Stimulated activated CD4-positive, alpha-beta T cell treated with anti-CD3 and anti-CD28 coated beads, Interleukin-4, amount 100 ng/mL, for 4 hours (primary cell): ENCODE measurements around the gene PACSIN3.

Source experiments
- DNase-seq, 2 experiments: peaks; one replicate each; pipeline ENCODE4 v3.0.0-alpha.2; 2020

The PACSIN3 gene

GRCh38 chr11:47175746-47176327 is 10.4 kb downstream of the PACSIN3 start:
- DNase-seq: no peak

- DNase-seq: no peak
These were observed 13.4 kb downstream of the PACSIN3 start for GRCh38 chr11:47172740-47173336.

- DNase-seq: no peak
These were observed 14.4 kb downstream of the PACSIN3 start for GRCh38 chr11:47171856-47172255.

DNA sequence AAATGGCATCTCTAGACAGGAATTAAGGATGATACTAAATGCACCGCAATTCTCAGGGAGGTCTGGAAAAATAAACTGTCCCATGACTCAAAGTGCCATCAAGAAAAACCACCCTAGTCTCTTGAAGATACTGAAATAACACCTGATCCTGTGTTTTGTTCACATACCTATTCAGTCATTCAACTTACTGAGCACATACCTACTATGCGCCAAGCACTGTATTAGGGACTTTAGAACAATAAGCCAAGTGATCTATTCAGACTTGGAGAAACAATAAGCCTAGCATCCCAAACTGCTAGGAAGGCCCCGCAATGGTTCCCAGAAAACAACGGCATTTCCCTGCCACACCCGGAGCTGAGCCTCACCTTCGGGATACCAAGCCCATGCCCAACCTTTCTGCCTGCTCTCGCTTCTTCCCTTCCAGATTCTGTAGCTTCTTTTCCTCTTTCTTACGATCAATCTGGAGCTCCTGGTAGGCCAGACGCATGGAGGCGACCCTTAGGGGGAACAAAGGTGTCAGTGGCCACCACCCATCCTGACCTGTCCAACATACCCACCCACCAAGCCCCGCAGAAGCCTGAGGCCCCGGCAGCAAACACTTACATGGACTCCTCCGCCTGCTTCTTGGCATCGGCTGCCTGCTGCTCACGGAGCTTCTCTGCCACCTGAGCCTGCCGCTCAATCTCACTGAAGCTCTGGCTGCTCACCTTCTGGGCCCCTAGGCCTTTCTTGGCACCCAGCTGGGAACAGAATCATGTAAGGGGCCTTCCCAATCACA is 15.0 kb downstream of the PACSIN3 start:
- DNase-seq: no peak

GRCh38 chr11:47166368-47166767 is 19.9 kb downstream of the PACSIN3 start:
- no peak for DNase-seq

DNA sequence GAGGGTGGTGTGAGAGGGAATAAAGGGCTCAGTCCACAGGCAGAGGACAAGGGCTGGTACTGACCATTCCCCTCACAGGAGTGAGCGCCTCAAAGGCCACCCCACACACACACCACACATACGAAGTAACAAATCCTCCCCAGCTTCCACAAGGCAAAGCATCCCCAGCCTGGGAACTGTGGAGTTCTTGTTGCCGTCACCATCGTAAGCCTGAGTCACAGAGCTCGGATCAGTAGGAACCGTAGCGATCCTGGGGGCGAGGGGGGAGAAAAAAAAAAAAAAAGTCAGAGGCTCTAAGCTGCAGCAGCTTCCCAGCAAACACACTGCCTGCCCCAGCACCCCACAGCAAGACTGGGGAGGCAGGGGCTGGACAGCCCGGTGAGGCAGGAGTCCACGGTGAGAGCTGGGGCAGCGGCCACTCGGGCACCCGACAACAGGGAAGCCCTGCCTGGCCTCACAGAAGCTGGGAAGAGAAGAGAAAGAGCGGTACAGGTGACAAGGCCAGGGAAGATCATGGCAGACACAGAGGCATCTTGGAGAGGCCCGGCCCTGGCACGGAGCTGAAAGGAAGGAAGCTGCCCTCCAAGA is 20.9 kb downstream of the PACSIN3 start:
- no peak for DNase-seq

GRCh38 chr11:47164321-47164720 is 21.9 kb downstream of the PACSIN3 start:
- no peak for DNase-seq

DNA sequence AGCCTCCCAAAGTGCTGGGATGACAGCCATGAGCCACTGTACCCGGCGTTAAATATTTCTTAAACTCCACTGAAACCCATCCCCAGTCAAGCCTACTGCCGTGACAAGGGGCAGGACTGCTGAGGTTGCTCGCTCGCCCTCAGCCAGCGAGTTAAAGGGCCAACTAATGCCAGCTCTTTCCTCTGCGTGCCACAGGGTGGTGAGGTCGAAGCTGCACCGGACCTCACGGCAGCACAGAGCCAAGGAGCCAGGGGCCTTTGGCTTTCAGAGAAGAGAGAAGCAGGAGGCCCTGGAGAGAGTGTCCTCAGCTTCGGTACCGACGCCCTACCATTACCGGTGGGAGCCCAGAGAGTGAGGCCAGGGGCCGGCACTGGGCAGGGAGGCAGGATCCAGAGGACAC is 22.3 kb downstream of the PACSIN3 start:
- DNase-seq: no peak

GRCh38 chr11:47163193-47163592 is 23.0 kb downstream of the PACSIN3 start:
- DNase-seq: no peak

DNA sequence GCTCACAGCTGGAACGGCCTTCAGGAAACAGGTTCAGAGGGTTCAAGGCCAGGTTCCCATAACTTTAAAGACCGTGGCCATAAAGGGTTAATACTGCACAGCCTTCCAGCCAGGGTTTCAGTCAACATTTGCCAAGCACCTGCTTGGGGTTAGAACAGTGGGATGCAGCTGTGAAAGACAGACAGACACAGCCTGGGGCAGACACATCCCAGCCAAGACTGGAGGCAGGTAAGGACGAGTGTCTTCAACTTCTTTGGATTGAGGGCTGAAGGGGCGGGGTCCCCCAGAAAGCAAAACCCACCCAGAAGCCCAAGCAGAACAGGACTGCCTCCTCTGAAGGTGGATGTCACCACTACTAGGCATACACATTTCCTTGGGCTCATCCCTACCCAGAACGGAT is 23.8 kb downstream of the PACSIN3 start:
- no peak for DNase-seq

DNA sequence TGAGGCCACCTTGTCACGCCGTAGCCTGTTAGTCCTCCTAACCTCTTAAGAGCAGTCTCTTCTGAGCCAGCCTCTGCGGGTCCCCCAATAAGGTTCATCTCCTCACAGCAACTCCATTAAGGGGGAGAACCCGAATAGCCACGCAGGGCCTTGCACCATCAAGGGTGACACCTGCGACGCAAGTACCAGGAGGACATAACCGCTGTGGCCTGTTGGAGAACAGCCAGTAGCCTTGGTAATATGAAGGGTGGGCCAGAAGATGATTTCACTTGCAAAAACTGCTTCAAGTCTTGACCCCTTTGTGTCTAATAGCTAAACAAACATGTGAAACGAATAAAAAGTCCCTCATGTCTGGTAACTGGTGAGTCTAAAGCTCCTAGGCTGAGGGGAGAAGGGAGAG is 24.3 kb downstream of the PACSIN3 start:
- no peak for DNase-seq

DNA sequence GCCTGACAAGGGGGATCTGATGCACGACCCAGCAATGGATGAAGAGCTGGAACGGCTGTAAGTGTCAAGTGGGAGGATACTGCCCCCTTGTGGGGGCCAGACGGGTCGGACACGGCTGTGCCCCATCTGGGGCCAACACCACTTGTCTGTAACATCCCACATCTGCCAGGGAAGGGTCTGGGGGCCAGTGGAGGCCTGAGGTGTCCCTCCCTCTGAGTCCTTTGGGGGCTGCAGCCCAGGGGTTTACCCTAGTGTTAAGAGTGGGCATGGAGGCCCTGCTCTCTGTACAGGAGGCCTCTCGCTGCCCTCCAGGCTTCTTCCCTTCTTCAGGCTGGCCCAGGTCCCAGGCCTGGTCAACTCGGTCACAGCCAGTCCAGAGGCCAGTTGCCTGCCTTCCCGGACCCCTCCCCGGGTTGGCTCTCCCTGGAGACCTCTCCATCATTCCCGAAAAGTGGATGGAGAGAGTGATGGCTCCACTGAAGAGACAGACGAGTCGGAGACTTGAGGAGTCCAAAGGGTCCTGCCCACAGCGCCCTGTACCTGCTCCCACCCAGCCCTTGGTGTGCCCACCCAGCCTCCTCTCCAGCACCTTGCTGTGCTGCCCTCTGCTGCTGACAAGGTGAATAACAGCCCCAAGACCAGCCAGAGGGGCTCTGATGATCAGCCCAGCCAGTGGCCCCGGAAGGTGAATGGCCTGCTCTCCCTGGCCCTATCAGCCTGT is 24.9 kb downstream of the PACSIN3 start:
- peak; percentile 32 to 59 for DNase-seq

GRCh38 chr11:47160753-47161133 is 25.5 kb downstream of the PACSIN3 start:
- DNase-seq: no peak

- no peak for DNase-seq
These were observed 28.0 kb downstream of the PACSIN3 start for GRCh38 chr11:47158242-47158641.

- DNase-seq: no peak
These were observed 28.4 kb downstream of the PACSIN3 start for GRCh38 chr11:47157805-47158204.

DNA sequence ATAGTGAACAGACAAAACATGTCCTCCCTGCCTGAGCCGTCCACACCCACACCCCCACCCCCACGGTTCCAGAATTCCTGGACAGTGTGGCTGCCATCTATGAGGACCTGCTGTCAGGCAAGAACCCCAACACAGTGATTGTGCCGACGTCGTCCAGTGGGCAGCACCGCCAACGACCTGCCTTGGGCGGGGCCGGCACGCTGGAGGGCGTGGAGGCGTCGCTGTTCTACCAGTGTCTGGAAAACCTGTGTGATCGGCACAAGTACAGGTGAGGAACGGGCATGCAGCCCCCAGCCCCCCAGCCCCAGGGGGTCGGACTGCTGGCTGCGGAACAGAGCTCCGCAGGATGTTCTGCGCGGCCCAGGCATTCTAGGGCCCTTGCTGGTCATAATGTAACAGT is 29.3 kb downstream of the PACSIN3 start:
- no peak for DNase-seq

DNA sequence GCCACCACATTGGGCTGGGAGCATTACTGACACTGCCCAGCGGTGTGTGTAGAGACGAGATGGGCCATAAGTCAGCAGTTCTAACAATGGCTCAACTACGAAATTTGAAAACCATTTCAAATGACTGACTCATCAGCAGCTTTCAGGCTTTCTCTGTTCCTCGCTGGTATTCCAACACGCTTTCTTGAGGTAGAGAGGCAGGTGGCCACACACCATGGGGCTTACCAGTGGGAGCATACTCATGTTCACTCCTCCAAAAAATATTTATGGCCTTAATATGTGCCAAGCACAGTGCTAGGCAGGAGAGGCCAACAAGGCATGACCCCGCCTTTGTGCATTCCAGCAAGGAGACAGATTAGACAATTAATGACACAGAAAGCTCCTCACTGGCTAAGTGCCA is 29.9 kb downstream of the PACSIN3 start:
- no peak for DNase-seq

DNA sequence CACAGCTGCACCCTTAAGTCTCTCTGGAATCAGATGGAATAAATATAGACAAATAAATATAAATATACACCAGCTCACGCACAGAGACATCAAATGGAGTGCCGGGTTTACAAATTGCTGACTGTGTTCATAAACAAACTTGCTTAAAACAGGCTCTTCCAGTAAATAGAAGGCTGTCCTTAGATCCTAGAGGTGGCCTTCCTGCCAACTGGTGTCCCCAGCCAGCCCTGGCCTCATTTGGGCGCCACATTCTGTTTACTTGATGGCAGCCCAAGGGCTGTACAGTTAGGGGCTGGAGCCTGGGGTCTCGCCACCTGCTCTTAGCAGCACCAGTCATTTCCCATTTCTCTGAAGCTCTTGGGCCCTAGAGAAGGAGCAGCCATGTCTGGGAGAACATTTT is 30.4 kb downstream of the PACSIN3 start:
- DNase-seq: no peak

DNA sequence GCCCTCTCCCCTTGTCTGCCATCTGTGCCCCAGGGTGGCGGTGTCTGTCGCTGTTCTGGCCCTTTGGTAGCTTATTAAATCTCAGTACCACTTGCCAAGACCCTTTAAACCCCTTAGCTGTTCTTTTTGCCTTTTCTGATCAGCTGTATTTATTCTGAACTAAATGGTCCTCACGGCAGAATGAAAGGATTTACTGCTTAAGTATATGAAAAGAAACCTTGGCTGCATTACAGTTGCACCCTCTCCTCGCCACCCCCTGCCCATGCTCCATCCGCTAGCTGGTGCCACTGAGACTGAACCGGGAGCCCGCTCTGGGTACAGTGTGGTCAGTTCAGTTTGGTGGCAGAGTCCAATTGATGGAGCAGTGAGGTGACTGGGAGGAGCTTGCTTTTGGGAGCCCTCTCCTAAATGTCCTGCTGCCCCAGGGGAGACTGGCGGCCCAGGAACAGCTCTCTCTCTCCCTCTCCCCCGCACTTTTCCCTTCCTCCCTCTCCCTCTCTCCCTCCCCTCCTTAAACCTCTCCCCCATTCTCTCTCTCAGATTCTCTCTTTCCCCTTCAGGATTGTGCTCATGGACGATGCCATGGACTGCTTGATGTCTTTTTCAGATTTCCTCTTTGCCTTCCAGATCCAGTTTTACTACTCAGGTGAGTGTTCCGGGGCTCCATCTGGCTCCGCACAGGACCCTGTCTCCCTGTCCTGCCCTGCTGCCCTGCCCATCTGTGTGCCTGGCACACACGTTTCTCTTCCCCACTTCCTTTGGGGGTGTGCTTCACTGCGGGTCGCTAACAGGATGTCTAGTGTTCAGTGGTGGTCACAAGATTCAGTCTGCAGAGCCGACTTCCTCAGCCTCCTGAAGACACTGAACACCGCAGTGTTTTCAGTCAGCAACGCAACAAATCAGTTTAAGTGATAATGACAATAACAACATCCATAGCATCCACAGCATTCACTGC is 31.3 kb downstream of the PACSIN3 start:
- DNase-seq: no peak

GRCh38 chr11:47152953-47153950 is 33.0 kb downstream of the PACSIN3 start:
- DNase-seq: peak; percentile 37 to 51
